ENCODE measurements around the gene RANBP9. TPM values are rescaled to one million over a fixed set of nuclear protein-coding genes. Genes with fewer than 3 reads are reported as not detected.

Gene RANBP9
- total and polyA plus RNA-seq, 2 experiments from 2014 or later = 12.1 to 31.8 TPM

DNA sequence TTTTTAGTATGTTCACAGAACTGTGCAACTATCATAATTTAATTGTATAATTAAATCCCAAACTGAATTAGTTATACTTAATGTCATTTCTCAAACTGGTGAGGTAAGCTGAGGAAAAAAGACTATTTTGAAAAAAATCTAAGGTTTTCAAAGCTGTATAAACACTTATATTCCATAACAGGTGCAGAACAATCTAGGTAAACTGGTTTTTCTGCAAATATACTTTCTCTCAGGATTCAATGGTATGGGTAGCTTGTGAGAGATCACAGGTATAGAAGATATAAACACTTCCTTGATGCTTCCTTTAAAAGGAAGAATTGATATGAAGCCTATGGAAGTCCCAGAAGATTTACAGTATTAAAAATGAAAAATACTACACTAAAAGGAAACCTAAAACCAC is 62.8 kb downstream of the RANBP9 start:
- H3K36me3 Mint-ChIP-seq (ENCODE audit: low read depth) = peaks cover 4% of the 10 kb centered on the region; the same call in 2 of the 3 replicates
- no peaks in the 10 kb centered on the region for H4K20me1 ChIP-seq (replicated peaks; ENCODE audit: insufficient read depth)
- H3K4me1 Mint-ChIP-seq = no peaks in the 10 kb centered on the region
- H3K79me2 ChIP-seq (replicated peaks; ENCODE audit: insufficient read depth) = no peaks in the 10 kb centered on the region
- H3K36me3 ChIP-seq (ENCODE audit: insufficient read depth) = no peaks in the 10 kb centered on the region
- TF ChIP-seq CREB1 (CRISPR knock-in tag; IDR thresholded peaks at IDR 0.05; ENCODE audit: low read depth) (no peak), EZH2phosphoT487 (IDR thresholded peaks at IDR 0.05; ENCODE audit: unreplicated experiment) (no peak), EZH2 (IDR thresholded peaks at IDR 0.05; ENCODE audit: low read depth, unreplicated experiment) (no peak), POLR2AphosphoS5 (IDR thresholded peaks at IDR 0.05; ENCODE audit: low read depth) (no peak), NANOG (IDR thresholded peaks at IDR 0.05; ENCODE audit: borderline replicate concordance) (no peak), ZNF331 (CRISPR knock-in tag; IDR thresholded peaks at IDR 0.05; ENCODE audit: low read depth) (no peak), JUNB (IDR thresholded peaks at IDR 0.05; ENCODE audit: unreplicated experiment) (no peak), ZNF114 (CRISPR knock-in tag; IDR thresholded peaks at IDR 0.05) (no peak), STAT1 (IDR thresholded peaks at IDR 0.05; ENCODE audit: unreplicated experiment) (no peak)
- TF ChIP-seq, protein P1, sequence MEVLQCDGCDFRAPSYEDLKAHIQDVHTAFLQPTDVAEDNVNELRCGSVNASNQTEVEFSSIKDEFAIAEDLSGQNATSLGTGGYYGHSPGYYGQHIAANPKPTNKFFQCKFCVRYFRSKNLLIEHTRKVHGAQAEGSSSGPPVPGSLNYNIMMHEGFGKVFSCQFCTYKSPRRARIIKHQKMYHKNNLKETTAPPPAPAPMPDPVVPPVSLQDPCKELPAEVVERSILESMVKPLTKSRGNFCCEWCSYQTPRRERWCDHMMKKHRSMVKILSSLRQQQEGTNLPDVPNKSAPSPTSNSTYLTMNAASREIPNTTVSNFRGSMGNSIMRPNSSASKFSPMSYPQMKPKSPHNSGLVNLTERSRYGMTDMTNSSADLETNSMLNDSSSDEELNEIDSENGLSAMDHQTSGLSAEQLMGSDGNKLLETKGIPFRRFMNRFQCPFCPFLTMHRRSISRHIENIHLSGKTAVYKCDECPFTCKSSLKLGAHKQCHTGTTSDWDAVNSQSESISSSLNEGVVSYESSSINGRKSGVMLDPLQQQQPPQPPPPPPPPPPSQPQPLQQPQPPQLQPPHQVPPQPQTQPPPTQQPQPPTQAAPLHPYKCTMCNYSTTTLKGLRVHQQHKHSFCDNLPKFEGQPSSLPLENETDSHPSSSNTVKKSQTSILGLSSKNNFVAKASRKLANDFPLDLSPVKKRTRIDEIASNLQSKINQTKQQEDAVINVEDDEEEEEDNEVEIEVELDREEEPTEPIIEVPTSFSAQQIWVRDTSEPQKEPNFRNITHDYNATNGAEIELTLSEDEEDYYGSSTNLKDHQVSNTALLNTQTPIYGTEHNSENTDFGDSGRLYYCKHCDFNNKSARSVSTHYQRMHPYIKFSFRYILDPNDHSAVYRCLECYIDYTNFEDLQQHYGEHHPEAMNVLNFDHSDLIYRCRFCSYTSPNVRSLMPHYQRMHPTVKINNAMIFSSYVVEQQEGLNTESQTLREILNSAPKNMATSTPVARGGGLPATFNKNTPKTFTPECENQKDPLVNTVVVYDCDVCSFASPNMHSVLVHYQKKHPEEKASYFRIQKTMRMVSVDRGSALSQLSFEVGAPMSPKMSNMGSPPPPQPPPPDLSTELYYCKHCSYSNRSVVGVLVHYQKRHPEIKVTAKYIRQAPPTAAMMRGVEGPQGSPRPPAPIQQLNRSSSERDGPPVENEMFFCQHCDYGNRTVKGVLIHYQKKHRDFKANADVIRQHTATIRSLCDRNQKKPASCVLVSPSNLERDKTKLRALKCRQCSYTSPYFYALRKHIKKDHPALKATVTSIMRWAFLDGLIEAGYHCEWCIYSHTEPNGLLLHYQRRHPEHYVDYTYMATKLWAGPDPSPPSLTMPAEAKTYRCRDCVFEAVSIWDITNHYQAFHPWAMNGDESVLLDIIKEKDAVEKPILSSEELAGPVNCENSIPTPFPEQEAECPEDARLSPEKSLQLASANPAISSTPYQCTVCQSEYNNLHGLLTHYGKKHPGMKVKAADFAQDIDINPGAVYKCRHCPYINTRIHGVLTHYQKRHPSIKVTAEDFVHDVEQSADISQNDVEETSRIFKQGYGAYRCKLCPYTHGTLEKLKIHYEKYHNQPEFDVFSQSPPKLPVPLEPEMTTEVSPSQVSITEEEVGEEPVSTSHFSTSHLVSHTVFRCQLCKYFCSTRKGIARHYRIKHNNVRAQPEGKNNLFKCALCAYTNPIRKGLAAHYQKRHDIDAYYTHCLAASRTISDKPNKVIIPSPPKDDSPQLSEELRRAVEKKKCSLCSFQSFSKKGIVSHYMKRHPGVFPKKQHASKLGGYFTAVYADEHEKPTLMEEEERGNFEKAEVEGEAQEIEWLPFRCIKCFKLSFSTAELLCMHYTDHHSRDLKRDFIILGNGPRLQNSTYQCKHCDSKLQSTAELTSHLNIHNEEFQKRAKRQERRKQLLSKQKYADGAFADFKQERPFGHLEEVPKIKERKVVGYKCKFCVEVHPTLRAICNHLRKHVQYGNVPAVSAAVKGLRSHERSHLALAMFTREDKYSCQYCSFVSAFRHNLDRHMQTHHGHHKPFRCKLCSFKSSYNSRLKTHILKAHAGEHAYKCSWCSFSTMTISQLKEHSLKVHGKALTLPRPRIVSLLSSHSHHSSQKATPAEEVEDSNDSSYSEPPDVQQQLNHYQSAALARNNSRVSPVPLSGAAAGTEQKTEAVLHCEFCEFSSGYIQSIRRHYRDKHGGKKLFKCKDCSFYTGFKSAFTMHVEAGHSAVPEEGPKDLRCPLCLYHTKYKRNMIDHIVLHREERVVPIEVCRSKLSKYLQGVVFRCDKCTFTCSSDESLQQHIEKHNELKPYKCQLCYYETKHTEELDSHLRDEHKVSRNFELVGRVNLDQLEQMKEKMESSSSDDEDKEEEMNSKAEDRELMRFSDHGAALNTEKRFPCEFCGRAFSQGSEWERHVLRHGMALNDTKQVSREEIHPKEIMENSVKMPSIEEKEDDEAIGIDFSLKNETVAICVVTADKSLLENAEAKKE (CRISPR knock-in tag; IDR thresholded peaks at IDR 0.05) = no peak
- TF ChIP-seq, protein P2, sequence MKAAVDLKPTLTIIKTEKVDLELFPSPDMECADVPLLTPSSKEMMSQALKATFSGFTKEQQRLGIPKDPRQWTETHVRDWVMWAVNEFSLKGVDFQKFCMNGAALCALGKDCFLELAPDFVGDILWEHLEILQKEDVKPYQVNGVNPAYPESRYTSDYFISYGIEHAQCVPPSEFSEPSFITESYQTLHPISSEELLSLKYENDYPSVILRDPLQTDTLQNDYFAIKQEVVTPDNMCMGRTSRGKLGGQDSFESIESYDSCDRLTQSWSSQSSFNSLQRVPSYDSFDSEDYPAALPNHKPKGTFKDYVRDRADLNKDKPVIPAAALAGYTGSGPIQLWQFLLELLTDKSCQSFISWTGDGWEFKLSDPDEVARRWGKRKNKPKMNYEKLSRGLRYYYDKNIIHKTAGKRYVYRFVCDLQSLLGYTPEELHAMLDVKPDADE (IDR thresholded peaks at IDR 0.05) = no peak
- TF ChIP-seq, protein P3, sequence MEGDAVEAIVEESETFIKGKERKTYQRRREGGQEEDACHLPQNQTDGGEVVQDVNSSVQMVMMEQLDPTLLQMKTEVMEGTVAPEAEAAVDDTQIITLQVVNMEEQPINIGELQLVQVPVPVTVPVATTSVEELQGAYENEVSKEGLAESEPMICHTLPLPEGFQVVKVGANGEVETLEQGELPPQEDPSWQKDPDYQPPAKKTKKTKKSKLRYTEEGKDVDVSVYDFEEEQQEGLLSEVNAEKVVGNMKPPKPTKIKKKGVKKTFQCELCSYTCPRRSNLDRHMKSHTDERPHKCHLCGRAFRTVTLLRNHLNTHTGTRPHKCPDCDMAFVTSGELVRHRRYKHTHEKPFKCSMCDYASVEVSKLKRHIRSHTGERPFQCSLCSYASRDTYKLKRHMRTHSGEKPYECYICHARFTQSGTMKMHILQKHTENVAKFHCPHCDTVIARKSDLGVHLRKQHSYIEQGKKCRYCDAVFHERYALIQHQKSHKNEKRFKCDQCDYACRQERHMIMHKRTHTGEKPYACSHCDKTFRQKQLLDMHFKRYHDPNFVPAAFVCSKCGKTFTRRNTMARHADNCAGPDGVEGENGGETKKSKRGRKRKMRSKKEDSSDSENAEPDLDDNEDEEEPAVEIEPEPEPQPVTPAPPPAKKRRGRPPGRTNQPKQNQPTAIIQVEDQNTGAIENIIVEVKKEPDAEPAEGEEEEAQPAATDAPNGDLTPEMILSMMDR (conservative IDR thresholded peaks at IDR 0.05; ENCODE audit: low read depth in 2 of 2) = no peak
- TF ChIP-seq, protein P4, sequence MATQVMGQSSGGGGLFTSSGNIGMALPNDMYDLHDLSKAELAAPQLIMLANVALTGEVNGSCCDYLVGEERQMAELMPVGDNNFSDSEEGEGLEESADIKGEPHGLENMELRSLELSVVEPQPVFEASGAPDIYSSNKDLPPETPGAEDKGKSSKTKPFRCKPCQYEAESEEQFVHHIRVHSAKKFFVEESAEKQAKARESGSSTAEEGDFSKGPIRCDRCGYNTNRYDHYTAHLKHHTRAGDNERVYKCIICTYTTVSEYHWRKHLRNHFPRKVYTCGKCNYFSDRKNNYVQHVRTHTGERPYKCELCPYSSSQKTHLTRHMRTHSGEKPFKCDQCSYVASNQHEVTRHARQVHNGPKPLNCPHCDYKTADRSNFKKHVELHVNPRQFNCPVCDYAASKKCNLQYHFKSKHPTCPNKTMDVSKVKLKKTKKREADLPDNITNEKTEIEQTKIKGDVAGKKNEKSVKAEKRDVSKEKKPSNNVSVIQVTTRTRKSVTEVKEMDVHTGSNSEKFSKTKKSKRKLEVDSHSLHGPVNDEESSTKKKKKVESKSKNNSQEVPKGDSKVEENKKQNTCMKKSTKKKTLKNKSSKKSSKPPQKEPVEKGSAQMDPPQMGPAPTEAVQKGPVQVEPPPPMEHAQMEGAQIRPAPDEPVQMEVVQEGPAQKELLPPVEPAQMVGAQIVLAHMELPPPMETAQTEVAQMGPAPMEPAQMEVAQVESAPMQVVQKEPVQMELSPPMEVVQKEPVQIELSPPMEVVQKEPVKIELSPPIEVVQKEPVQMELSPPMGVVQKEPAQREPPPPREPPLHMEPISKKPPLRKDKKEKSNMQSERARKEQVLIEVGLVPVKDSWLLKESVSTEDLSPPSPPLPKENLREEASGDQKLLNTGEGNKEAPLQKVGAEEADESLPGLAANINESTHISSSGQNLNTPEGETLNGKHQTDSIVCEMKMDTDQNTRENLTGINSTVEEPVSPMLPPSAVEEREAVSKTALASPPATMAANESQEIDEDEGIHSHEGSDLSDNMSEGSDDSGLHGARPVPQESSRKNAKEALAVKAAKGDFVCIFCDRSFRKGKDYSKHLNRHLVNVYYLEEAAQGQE (IDR thresholded peaks at IDR 0.05; ENCODE audit: unreplicated experiment) = no peak
- no peak overlapping the region for H3K27ac ChIP-seq (ENCODE audit: low read depth)
- no peak overlapping the region for H2AFZ ChIP-seq
- no peak overlapping the region for H3K4me3 Mint-ChIP-seq
- no peaks in the 10 kb centered on the region for H3K27me3 Mint-ChIP-seq (ENCODE audit: insufficient read depth, low read depth, poor library complexity)
- H3K4me3 ChIP-seq = no peak overlapping the region
- no peaks in the 10 kb centered on the region for H3K27me3 ChIP-seq (ENCODE audit: insufficient read depth)
- no peak overlapping the region for H3K4me2 ChIP-seq
- no peak for ATAC-seq
- H3K4me1 ChIP-seq (ENCODE audit: insufficient read depth) = no peaks in the 10 kb centered on the region
- H3K9me2 ChIP-seq (ENCODE audit: insufficient read depth) = no peaks in the 10 kb centered on the region
- H3K9me3 Mint-ChIP-seq = no peaks in the 10 kb centered on the region
- H3F3A ChIP-seq (replicated peaks; ENCODE audit: low read depth) = no peaks in the 10 kb centered on the region
- DNase-seq (ENCODE audit: low spot score) = no peak
- H3K27ac Mint-ChIP-seq = no peak overlapping the region
